Heart left ventricle (tissue), 16 donors: ENCODE measurements around the gene SLC25A21. TPM values are rescaled to one million over a fixed set of nuclear protein-coding genes. Genes with fewer than 3 reads are reported as not detected.

Experiments used
- ATAC-seq, 4 donors: fragments of 200-7000 bp; cut with Tn5 transposase; one replicate each; pipeline ENCODE4 v1.9.1; 2020 to 2022; ENCODE audit warnings: moderate library complexity in 4 of 4, mild to moderate bottlenecking in 3 of 4, moderate number of reproducible peaks in 1 of 4
- DNase-seq, 5 donors: peaks; one replicate each; pipeline ENCODE4 v3.0.0-alpha.2; 2020
- H3K27ac ChIP-seq, 12 donors: fragments of 200-600 bp; sonication (generic) in 4 of 12; one replicate each; pipeline versions ENCODE4 v1.5.0 to v1.8.0; 2016 to 2022; ENCODE audit warnings: mild to moderate bottlenecking in 2 of 12
- H3K27me3 ChIP-seq, 9 donors: fragments of 200-600 bp; sonication (generic) in 2 of 9; one replicate each; pipeline versions ENCODE4 v1.5.1 to v1.8.0; 2016 to 2022; ENCODE audit warnings: mild to moderate bottlenecking in 3 of 9
- H3K36me3 ChIP-seq, 9 donors: fragments of 200-600 bp; sonication (generic) in 2 of 9; one replicate each; pipeline versions ENCODE4 v1.5.0 to v1.8.0; 2018 to 2022; ENCODE audit warnings: mild to moderate bottlenecking in 2 of 9
- H3K4me1 ChIP-seq, 12 donors: fragments of 200-600 bp; sonication (generic) in 4 of 12; one replicate each; pipeline versions ENCODE4 v1.5.0 to v1.8.0; 2016 to 2022; ENCODE audit warnings: mild to moderate bottlenecking in 3 of 12
- H3K4me3 ChIP-seq, 12 donors: fragments of 200-600 bp; sonication (generic) in 4 of 12; one replicate each; pipeline versions ENCODE4 v1.5.0 to v1.8.0; 2017 to 2022; ENCODE audit warnings: mild to moderate bottlenecking in 9 of 12, moderate library complexity in 4 of 12
- H3K9me3 ChIP-seq, 12 donors: fragments of 200-600 bp; sonication (generic) in 4 of 12; one replicate each; pipeline versions ENCODE4 v1.5.0 to v1.8.0; 2016 to 2022; ENCODE audit warnings: mild to moderate bottlenecking in 1 of 12
- POLR2A ChIP-seq, 2 donors: fragments of 450-650 bp; IDR thresholded peaks; one replicate each; pipeline ENCODE4 v1.6.1; 2017; ENCODE audit warnings: antibody characterized with exemption in 2 of 2, mild to moderate bottlenecking in 2 of 2, moderate library complexity in 2 of 2
- WGBS, 4 donors: extraction: QIAGEN DNeasy Blood & Tissue Kit in 2 of 4; methylation state at CpG; one replicate each; pipeline versions ENCODE4 v1.1.5 to v1.1.7; 2013 to 2018; 5-methylcytosine and 5-hydroxymethylcytosine counted together
- intact Hi-C, 10 donors: fragments of 100-400 bp; cut with DNase I; formaldehyde crosslinking; loops; one replicate each; pipeline versions ENCODE4 v1.11.1 to v1.14.2; 2022
- polyA plus RNA-seq, 2 donors: library from polyadenylated mRNA; stranded (reverse); fragments of 200-250 nt; gene quantifications; one replicate each; pipeline ENCODE4 v1.2.3, GENCODE V29; 2013
- total RNA-seq, 9 donors: library from RNA; depleted of rRNA in 2 of 9; stranded (reverse); fragments of >200 nt in 2 of 9; fragmentation: NEBNext Ultra II Directional in 3 of 9; extraction: Animal tissue kit (Norgen Biotek cat#: 25700) in 3 of 9; gene quantifications; one replicate each; pipeline versions ENCODE4 v1.1.0 to v1.2.4, GENCODE V29; 2016 to 2023
- TF ChIP-seq, protein P1 (sequence below), 12 donors: fragments of 200-600 bp; sonication (generic) in 4 of 12; IDR thresholded peaks; one replicate each; pipeline versions ENCODE4 v1.5.0 to v1.8.0; 2018 to 2022; ENCODE audit warnings: antibody characterized with exemption in 12 of 12, mild to moderate bottlenecking in 5 of 12
- donor health status: ischemic (EF 13 %, LVEDD 7.1; RV severe dilation, severe dysfunction).
- donor health status: healthy with polysubstance abuse.
- donor health status: DM: no; HTN: yes; CAD: no.
- donor health status: DM: no; HTN: no; CAD: no.
- donor health status: ischemic (EF 25% LVEDD 6.9; RV normal size, moderate dysfunction).
- donor health status: ischemic (EF 25% LVEDD 5.7; RV mildly dilated, moderate dysfunction).
- donor health status: healthy.
- donor health status: DM: yes; HTN: yes; CAD: no.
- donor health status: ischemic (EF 35%, LVEDD 5.7; RV mildly dilated, moderate dysfunction).
- donor health status: nonischemic (EF 11% LVEDD 7.7; RV severe dilation, severe dysfunction).
- donor health status: DM: yes; HTN: yes; CAD: no.
- donor health status: PGD.
- donor health status: ischemic (EF 29% LVEDD 5.4; RV normal size, mild dysfunction).
- donor health status: nonischemic (EF 23%, LVEDD 6.1; RV moderate dilation, normal function).

Gene SLC25A21
- total and polyA plus RNA-seq, 11 donors, result 0.12 to 1.6 (median 0.24) TPM; not detected in 1

DNA sequence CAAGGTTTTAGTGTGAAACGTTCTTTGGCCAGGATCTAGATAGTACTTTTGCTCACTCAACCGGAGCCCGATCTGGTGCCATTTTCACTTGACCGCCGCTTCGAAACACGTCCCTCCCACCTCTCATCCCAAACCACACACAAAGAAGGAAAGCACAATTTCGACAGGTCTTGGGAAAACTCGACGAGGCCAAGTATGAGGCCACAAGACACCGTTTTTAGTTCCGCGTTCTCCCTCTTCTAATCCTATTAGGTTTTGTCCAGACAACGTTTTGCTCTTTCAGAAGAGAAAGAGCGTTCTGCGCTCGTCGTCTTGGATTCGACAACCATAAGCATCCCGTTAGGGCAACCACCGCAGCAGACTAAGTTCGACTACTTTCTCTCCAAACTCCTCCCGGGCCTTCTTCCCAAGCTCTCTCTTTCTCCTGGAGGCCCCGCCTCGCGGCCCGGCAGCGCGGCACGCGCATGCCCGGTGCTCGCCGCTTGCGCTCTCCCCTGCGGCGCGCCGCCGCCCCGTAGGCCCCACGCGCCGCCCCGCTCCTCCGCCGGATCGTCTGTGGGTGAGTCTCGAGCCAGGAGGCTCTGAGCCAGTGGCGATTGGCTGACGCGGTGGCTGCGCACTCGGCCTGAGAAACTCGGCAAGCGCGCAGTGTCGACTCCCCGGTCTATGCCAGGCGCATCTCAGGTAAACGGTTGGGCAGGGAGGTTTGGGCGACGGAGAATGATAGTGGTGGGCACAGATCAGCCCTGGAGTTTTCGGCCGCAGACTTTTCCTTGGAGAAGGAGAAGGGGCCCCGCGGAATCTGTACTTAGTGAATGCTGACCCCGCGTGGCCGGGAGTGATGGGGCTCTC lies 25.2 kb upstream of the SLC25A21 start, which contains the start of gene MIPOL1:
TSS of gene MIPOL1 (plus strand) at position 517 of the 852 bp plus-strand sequence. CDS start 49,952 bp downstream, outside the sequence.
- Histone ChIP-seq H3K9me3 (no peaks in the 10 kb centered on the region), H3K4me3 (peak within 1 kb of the TSS; percentile 39 to 90 (median 63)), H3K27ac (peak within 1 kb of the TSS; percentile 57 to 91 (median 85)), H3K27me3 (no peaks in the 10 kb centered on the region), H3K36me3 (no peaks in the 10 kb centered on the region), H3K4me1 (peaks cover 0 to 15% (median 0%) of the 10 kb centered on the region in 12 donors)
- peak in 1 of 2 donors; percentile 54 for TF ChIP-seq POLR2A (IDR thresholded peaks at IDR 0.05)
- TF ChIP-seq, protein P1, sequence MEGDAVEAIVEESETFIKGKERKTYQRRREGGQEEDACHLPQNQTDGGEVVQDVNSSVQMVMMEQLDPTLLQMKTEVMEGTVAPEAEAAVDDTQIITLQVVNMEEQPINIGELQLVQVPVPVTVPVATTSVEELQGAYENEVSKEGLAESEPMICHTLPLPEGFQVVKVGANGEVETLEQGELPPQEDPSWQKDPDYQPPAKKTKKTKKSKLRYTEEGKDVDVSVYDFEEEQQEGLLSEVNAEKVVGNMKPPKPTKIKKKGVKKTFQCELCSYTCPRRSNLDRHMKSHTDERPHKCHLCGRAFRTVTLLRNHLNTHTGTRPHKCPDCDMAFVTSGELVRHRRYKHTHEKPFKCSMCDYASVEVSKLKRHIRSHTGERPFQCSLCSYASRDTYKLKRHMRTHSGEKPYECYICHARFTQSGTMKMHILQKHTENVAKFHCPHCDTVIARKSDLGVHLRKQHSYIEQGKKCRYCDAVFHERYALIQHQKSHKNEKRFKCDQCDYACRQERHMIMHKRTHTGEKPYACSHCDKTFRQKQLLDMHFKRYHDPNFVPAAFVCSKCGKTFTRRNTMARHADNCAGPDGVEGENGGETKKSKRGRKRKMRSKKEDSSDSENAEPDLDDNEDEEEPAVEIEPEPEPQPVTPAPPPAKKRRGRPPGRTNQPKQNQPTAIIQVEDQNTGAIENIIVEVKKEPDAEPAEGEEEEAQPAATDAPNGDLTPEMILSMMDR (IDR thresholded peaks at IDR 0.05), result peak in 9 of 12 donors; percentile 21 to 55 (median 43)
- ATAC-seq (peak; percentile 95 to 100 (median 100)), DNase-seq (peak; percentile 83 to 92 (median 90))
- intact Hi-C loops, result loop anchor here in 2 of 10 donors (1.0 to 2.0 kb wide), 2 partner anchors 25 kb away; partner anchors contain the start of gene SLC25A21 (in 2 of the 2)
- WGBS, 4 donors, result 1 to 2% (median 2%) methylated on average over 27 to 70 of the region's 70 CpGs

DNA sequence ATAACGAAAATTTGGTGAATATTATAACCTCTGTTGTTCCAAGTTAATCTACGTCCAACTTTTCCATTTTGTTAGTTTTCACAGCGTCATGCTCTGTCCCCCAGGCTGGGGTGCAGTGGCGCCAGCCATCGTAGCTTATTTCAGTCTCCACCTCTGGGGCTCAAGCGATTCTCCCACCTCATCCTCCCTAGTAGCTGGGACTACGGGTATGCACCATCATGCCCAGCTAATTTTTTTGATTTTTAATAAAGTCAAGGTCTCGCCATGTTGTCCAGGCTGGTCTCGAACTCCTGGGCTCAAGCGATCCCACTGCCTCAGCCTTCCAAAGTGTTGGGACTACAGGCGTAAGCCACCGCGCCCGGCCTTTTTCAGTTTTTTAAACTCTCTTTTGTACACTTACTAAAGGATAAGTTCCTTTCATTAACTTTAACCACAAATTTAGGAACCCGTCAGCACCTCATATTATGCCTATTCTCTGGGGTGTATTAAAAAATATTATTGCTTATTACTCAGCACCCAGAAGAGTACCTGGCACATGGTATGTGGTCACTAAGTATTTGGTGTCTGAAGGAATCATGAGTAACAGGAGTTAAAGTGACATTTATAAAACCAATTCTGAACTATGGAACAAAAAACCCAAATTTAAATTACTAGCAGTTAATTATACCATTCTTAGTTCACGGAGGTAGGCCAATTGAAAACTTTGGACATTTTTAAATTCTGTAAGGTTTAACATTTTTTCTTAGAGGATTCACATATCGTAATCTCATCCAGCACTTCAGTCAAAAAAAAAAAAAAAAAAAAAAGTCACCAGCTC lies 24.4 kb upstream of the SLC25A21 start:
- no peaks in the 10 kb centered on the region for H3K36me3 ChIP-seq
- no peaks in the 10 kb centered on the region for H3K27me3 ChIP-seq
- peaks cover 0 to 15% (median 0%) of the 10 kb centered on the region in 12 donors for H3K4me1 ChIP-seq
- TF ChIP-seq, protein P1 (IDR thresholded peaks at IDR 0.05), result no peak
- no peak for TF ChIP-seq POLR2A (IDR thresholded peaks at IDR 0.05)
- H3K9me3 ChIP-seq, result no peaks in the 10 kb centered on the region
- ATAC-seq (no peak), DNase-seq (no peak)
- peak overlapping the region in 11 of 12 donors; percentile 40 to 90 (median 63) for H3K4me3 ChIP-seq
- whole genome bisulfite sequencing, 4 donors, result 92 to 94% (median 93%) methylated on average over 17 of the region's 17 CpGs
- intact Hi-C loops, result loop anchor here in 2 of 10 donors (1.0 to 2.0 kb wide), 2 partner anchors 24 to 25 kb away; partner anchors contain the start of gene SLC25A21 (in 2 of the 2)
- peak overlapping the region in 11 of 12 donors; percentile 80 to 91 (median 85) for H3K27ac ChIP-seq

DNA sequence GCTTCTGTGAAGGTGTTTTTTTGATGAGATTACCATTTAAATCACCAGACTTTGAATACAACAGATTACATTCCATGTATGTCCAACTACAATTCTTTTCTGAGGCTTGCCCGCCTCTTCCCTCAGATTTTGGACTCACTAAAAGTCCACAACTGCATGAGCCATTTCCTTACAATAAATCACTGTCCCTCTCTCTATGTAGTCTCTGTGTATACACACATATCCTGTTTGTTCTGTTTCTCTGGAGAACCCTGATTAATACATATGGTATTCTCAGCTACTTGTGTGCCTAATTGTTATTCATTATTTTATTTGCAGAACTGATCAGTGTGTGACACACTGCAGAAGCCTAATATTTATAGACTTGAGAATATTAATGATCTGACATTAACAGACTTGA lies 22.9 kb upstream of the SLC25A21 start:
- Histone ChIP-seq H3K27ac (no peak overlapping the region), H3K4me1 (peaks cover 0 to 15% (median 0%) of the 10 kb centered on the region in 12 donors), H3K36me3 (no peaks in the 10 kb centered on the region), H3K4me3 (no peak overlapping the region), H3K27me3 (no peaks in the 10 kb centered on the region), H3K9me3 (no peaks in the 10 kb centered on the region)
- DNase-seq, result no peak
- intact Hi-C loops, result no loop called here
- TF ChIP-seq, protein P1 (IDR thresholded peaks at IDR 0.05), result no peak
- no peak for TF ChIP-seq POLR2A (IDR thresholded peaks at IDR 0.05)
- no peak for ATAC-seq
- WGBS, 4 donors, result 71 to 89% (median 75%) methylated on average over 1 of the region's 1 CpG
